NCI-H2196 treated with DMSO at 0.1 percent for 48 hours (cell line): ENCODE measurements around the gene CHIA.
A peak's percentile ranks its signal among the peaks of the same experiment; 100 is the strongest.

ENCODE experiments used
- DNase-seq: peaks from one replicate; lab custom pipeline; 2025; ENCODE audit not compliant: unreplicated experiment; lab: John Stamatoyannopoulos, UW

The CHIA gene

DNA sequence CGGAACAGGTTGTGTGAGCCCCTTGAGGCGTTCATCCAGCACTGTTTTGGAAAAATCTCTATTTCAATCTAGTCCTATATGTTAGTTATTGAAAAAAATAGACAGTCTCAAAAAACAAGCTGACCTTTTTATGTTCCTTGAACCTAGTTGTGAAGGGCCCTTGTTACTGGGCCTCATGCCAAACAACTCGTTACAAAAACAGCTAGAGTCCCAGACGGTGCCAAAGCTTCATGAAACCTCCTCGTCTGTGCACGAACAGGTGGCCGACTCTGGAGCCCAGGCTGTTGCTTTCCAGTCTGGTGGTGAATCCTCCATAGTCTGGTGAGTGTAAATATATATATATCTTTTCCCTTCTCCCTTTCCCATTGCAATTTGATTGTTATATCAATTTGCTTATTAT, at the start of gene CHIA:
TSS of gene CHIA (plus strand) at position 222 of the 400 bp plus-strand sequence. CDS start 19,617 bp downstream, outside the sequence.
- DNase-seq = peak; percentile 70

GRCh38 chr1:111241797-111242196, 48.9 kb upstream of the CHIA start:
- DNase-seq = no peak

DNA sequence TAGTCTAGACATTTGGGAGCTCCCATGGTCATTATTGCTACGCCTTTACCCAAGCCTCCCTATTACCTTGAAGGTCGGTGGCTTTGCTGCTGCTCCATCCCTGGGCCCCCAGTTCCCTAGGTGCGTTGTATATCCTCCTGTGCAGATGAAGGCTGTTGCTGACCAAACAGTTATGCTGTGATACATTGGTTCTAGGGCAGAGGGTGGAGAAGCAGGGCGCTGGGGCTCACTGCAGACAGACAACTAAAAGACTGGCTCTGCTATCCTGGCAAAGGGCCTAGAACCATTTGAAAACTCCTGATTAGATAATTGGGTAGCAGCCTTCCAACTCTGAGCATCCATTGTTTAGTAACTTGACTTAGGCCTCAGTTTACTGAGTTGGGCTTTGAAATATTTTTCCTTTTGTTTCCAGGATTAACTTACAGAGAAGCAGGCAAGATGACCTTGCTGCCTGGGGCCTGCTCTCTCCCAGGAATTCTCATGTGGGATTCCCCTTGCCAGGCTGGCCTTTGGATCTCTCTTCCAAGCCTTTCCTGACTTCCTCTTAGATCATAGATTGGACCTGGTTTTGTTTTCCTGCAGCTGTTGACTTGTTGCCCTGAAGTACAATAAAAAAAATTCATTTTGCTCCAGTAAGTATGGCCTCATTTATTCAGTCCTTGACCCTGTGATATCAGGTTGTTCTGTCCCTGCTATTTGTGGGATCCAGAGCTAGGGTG, 47.7 kb upstream of the CHIA start:
- no peak for DNase-seq

DNA sequence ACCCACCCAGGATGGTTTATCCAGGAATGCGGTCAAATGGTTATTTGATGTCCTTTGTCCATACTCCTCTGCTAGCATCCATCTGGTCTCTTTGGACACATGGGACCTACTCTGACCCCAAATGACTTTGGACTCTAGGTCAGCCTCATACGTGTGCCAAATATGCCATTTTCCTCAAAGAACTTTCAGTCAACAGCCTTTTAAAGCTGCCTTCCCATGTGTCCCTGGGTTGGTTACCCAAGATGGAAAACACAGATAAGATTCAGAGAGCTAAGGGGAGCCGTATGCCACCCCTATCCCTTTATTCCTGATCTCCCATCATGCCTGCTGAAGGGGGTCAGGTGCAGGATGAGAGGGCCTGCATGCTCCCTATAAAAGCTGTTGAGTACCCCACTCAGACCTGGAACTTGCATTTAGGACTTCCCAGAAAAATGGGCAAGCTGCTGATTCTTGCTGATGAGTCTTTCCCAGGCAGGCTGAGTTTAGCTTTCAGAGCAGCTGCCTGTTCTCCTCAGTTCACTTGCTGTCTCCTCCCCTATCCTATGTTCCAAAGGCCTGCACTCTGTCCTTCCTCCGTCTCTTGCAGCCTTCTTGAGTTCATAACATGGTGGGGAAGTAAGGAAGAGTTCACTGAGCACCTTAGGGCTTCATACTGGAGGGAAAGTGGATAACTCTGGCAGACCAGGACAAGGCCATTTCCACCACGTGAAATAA, 43.4 kb upstream of the CHIA start:
- no peak for DNase-seq

GRCh38 chr1:111249960-111250359, 40.7 kb upstream of the CHIA start:
- DNase-seq = no peak

- DNase-seq = no peak
Observed at GRCh38 chr1:111251570-111251969, 39.1 kb upstream of the CHIA start.

GRCh38 chr1:111252786-111253185, 37.9 kb upstream of the CHIA start:
- no peak for DNase-seq

- no peak for DNase-seq
Observed at GRCh38 chr1:111253876-111254275, 36.8 kb upstream of the CHIA start.

GRCh38 chr1:111256988-111257658, 33.5 kb upstream of the CHIA start:
- no peak for DNase-seq

GRCh38 chr1:111267801-111268508, 22.7 kb upstream of the CHIA start:
- DNase-seq = no peak

DNA sequence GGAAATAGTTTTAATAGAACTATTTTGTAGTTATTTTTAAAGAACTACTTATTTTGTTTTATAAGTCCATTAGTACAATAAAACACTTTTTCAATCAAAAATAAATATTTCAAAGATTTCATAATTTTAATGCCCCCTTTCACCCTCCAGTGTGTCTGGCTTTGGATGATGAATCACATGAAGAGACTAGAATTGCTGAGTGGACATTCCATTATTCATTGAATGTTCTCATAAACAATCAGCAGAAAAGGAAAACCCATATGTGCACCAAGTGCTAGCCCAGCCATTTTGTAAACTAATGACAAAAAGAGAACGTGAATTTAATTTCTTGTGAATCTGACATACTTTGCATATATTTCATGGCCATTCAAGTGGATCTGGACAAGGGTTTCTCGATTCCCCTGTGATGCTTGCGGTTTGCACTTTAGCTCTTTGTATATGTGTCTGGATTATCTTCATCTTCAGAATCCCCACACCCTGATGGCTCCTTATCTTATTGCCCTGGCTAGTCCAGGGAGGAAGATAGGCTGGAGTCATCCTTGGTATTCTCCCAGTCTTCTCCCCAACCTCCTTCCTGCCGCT, 20.7 kb upstream of the CHIA start:
- DNase-seq = no peak

DNA sequence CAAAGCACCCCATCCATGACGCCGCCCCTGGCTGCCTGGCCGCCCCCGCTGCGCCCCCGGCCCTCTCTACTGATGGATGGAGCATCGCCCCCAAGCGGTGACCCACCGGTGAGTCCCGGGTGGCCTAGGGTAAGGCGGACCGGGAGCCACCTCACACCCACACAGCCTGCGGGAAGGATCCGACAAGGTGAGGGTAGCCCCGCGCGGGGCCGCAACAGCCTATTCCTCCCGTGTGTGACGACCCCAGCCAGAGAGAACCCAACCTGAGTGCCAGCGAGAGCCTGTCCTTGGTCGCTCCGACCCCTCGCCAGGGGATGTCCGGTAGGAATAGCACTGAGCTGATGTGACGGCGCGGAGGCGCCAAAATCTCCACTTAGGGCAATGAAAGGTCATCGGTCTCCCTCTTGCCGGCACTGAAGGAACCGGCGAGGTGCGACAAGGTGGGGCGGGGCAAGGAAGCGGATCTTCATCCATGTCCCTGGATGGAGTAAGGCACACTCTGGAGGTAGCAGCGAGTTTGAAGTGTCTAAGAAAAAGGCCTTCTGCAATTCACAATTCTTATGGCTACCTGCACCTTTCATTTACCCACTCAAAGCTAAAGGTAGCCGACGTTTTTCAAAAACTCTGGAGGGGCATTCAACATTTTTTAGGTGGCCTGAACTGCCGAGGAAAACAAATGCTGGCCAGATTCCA, 19.7 kb upstream of the CHIA start:
- DNase-seq = no peak

DNA sequence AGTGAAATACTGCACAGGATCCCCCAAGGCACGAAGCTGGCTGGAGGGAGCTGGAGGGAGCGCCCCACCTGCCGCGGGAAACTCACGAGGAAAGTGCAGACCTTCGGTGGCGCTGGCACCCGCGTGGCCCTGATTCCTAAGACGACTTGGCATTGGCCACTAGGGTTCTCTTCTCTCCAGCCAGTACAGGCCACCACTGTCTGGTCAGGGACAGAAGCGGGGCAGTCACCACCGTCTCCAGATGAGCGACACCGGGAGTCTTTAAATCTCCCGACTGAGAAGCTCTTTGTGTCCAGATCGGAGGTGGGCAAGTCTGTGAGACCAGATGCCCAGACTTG, 19.2 kb upstream of the CHIA start:
- DNase-seq = no peak

- DNase-seq = no peak
Observed at GRCh38 chr1:111272081-111272480, 18.6 kb upstream of the CHIA start.

- DNase-seq = no peak
Observed at GRCh38 chr1:111274653-111275052, 16.0 kb upstream of the CHIA start.

GRCh38 chr1:111275079-111275478, 15.6 kb upstream of the CHIA start:
- peak; percentile 20 for DNase-seq

DNA sequence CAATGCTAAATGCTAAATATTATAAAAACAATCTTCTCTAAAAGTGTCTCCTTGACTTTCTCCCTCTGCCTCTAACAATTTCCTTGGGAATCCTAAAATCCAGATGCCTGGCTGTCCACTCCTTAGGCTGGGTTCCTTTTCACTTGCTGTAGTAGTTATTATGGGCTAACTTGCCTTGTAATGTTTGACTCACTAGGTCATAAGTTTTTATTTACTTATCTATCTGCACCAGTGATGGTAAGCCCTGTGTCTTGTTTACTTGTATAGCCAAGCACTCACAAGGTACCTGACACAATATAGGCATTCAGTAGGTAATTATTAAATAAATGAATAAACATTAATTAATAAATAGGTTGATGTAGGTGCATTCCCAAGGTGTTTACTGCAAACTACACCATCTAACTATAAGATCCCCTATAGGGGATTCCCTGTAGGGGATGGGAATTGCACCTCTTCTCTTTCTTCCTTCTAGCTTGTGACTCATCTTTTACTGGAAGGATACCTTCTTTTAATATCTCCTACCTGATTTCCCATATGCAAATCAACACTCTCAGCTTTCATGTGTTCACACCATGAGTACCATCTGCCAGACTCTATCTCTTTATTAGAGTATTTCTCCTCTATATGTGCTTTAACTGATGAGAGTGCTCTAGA, 14.7 kb upstream of the CHIA start:
- DNase-seq = no peak

GRCh38 chr1:111279144-111279543, 11.5 kb upstream of the CHIA start:
- DNase-seq = no peak

- DNase-seq = no peak
Observed at GRCh38 chr1:111280267-111280666, 10.4 kb upstream of the CHIA start.

- DNase-seq = no peak
Observed at GRCh38 chr1:111281411-111281810, 9.2 kb upstream of the CHIA start.
